GM21786 (cell line): ENCODE data around the gene ERFL.
A peak's percentile ranks its signal among the peaks of the same experiment; 100 is the strongest.

Experiments used
- ATAC-seq: cut with Tn5 transposase; IDR thresholded peaks from one replicate; pipeline ENCODE4 v1.9.1; 2021; ENCODE audit not compliant: unreplicated experiment

ERFL gene

DNA sequence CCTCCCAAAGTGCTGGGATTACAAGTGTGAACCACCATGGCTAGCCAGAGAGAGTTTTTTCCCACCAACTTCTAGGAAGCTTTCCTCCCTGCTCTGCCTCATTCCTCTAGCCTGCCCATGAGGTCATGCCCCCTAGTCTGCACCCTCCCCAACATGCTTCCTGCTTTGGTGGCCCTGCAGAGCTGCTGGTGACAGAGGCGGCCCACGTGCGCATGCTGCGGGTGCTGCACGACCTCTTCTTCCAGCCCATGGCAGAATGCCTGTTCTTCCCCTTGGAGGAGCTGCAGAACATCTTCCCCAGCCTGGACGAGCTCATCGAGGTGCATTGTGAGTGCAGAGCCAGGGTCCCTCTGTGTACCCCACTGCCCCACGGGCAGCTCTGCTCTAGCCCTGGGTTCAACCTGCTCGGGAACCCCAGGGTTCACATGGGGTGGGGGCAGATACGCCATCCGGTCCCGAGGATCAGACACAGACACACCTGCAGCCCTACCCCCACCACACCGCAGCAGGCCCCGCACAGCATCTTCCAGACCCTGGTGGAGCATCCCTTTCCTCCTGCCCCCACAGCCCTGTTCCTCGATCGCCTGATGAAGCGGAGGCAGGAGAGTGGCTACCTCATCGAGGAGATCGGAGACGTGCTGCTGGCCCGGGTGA, 26.4 kb downstream of the ERFL start:
- ATAC-seq: no peak

DNA sequence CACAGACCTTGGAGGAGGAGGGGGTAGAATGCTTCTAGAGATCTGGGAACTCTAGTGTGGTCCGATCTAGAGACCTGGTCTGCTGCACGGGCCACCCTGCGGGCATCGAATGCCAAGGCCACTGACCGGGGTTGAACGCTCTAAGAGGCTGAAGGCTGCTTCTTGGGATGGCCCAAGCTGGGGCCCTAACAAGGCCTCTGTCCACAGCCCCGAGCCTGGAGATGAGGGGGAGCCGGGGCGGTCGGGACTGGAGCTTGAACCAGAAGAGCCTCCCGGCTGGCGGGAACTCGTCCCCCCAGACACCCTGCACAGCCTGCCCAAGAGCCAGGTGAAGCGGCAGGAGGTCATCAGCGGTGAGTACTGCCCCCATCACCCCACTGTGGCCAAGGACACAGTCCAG, 30.0 kb downstream of the ERFL start:
- no peak for ATAC-seq

DNA sequence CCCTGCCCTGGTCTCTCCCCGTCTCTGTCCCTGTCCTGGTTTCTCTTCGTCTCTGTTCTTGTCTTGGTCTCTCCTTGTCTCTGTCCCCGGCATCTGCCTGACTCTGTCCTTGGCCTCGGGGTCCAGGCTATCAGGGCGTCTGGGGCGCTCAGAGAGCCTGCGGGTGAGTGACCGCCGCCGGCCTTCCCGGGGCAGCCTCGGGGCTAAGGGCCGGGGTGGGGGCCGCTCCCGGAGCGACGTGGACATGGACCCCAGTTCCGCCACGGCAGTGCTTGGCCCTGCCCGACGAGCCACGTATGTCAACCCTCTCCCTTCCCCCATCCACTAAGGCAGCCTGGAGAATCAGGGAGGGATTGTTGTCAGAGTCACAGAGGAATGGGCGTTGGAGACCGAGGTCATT, 30.4 kb downstream of the ERFL start:
- ATAC-seq: no peak

DNA sequence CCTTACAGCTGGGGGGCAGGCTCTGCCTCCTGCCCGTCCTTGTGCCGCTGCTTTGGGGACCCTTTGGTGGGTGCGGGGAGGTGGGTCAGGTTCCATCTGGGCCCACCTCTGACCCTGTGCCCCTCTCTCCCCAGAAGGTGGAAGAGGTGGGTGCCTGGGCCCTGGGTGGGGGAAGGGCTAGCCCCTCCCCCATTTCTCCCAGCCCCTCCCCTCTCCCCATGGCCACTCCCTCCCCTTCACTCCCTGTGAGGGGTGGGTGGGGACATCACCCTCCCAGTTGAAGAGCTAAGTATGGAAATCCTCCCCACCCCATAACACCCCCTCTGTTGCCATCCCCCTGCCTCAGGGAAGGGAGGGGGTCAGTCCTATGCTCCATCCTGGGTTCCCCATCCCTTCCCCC, 31.1 kb downstream of the ERFL start:
- no peak for ATAC-seq

DNA sequence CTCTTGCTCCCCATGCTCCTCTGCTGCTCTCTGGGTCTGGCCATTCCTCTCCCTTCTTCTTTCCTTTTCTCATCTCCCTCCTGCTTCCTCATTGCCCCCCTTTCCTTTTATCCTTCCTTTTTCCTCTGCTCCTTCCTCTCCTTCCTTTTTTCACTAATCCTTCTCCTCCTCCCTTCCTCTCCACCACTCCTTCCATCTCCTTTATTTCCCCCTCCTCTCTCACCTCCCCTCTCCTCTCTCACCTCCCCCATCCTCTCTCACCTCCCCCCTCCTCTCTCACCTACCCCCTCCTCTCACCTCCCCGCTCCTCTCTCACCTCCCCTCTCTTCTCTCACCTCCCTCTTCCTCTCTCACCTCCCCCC, 31.7 kb downstream of the ERFL start:
- ATAC-seq: no peak

DNA sequence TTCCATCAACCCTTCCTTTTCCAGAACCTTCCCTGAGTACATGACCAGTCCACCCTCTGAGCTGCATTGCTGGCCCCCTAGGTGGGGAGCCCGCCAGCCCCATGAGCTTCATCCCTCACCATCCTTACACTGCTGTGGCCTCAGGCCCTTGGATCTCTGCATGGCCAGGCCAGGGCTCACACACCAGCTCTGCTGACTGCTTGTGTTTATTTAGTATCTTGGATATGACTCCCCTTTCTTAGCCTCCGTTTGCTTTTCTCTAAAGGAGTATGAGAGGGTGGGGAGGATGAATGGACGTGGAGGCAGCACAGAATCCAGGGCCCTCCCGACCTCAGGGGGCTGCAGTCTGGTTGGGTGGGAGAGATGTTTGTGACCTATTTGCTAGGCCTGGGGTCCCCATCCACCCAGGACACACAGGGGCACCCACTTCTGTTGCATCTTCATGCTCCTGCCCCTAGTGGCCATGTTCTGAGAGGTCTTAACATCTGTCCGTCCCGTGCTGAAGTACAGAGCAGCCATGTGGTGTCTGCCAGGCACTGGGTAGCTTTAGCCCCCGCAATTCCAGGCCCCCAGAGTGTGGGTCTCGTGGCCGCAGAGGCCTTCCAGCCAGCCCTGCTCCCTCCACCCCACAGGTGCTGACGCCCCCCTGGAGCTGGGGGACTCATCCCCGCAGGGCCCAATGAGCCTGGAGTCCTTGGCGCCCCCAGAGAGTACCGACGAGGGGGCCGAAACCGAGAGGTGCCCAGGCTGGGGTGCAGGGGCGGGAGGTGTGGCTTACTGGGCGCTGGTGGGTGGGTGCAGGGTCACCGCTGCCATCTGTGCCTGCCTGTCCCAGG, 32.3 kb downstream of the ERFL start:
- ATAC-seq: no peak

DNA sequence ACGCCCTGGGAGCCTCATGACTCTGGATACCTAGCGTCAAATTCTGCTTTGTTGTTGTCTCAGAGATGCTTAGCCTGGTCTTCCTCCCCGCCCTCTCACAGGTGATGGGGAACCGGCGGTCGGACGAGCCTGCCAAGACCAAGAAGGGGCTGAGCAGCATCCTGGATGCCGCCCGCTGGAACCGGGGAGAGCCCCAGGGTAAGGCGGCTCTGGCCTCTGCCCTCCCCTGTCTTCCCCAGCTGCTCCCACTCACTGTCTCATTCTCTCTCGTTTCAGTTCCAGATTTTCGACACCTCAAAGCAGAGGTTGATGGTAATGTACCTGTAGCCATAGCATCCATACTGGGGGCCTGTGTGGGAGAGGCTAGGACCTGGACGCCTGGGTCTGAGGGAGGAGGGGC, 33.9 kb downstream of the ERFL start:
- no peak for ATAC-seq

DNA sequence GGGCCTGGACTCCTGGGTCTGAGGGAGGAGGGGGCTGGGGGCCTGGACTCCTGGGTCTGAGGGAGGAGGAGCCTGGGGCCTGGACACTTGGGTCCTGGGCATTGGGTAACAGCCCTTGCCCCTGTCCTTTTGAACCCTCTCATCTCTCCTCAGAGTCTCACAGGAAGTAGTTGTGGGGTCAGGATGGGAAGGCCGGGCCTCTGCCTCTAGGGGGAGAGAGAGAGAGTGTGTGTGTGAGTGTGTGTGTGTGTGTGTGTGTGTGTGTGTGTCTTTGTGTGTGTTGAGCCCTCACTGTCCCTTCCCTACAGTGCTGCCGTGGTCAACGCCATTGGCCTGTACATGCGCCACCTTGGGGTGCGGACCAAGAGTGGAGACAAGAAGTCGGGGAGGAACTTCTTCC, 34.4 kb downstream of the ERFL start:
- ATAC-seq: no peak

DNA sequence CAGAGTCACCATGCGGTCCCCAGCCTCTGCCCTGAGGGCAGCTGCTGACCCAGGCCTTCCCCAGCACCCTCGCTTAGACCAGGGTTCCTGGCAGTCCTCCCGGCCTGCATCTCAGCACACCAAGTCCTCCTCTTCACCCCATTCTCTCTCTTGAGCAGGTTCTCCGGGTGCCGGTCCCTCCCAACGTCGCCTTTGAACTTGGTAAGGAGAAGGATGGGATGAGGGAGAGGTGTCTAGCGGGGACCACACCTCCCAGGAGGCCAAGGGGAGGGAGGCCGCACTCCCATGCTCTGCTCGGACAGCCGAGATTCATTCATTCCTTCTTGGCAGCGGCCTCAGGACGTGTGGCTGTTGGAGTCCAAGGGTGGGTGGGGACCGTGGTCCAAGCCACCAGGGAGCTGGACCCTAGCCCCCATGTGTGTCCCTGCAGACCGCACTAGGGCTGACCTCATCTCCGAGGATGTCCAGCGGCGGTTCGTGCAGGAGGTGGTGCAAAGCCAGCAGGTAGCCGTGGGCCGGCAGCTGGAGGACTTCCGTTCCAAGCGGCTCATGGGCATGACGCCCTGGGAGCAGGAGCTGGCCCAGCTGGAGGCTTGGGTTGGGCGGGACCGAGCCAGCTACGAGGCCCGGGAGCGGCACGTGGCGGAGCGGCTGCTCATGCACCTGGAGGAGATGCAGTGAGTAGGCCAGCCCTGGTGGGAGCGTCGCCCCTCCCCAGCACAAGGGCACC, 35.9 kb downstream of the ERFL start:
- ATAC-seq: no peak

DNA sequence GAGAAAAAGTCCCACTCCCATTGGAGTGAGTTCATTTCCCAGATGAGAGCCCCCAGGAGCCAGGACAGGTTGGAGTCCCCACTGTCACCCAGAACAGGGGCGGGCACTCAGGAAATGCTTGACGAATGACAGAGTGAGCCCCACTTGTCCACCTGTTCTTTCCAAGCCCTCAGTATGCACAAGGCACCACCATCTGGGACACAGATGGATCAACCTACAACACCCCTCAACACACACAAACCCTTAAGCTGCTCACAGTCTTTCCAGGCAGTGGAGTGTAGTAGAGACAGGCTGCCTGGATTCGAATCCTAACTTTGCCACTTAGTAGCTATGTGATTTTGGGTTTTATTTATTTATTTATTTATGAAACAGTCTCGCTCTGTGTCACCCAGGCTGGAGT, 37.3 kb downstream of the ERFL start:
- ATAC-seq: no peak

DNA sequence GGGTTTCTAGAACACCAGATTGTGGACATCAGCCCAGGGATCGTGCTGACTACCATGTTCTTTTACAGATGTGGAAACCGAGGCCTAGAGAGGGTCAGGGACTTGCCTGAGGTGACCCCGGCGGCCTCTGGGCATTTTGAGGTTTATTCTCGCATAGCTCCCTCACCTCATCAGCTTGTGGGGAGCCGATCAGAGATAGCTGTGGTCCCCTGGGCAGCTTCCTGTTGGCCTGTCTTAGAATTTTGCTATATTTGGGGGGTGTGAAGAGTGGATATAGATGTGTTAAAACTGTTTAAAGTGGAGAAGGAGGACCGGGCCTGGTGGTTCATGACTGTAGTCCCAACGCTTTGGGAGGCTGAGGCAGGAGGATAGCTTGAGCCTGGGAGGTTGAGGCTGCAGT, 38.4 kb downstream of the ERFL start:
- no peak for ATAC-seq

DNA sequence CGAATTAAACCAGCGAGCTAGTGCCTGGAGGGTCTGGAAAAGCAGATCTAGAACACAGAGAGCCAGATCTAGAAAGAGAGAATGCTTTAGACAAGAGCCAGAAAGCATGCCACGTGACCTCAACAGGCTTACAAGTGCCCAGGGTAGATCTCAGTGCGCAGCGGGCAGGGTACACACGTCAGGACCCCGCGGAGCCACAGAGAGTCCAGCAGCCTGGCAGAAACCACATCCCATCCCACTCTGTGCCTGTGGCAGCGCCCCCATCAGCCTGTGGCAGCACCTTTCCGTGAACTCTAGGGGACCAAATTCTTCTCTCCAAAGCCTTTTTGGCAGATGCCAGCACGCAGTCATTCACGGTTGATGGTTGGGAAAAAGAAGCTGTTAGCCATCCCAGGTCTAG, 39.3 kb downstream of the ERFL start:
- no peak for ATAC-seq

DNA sequence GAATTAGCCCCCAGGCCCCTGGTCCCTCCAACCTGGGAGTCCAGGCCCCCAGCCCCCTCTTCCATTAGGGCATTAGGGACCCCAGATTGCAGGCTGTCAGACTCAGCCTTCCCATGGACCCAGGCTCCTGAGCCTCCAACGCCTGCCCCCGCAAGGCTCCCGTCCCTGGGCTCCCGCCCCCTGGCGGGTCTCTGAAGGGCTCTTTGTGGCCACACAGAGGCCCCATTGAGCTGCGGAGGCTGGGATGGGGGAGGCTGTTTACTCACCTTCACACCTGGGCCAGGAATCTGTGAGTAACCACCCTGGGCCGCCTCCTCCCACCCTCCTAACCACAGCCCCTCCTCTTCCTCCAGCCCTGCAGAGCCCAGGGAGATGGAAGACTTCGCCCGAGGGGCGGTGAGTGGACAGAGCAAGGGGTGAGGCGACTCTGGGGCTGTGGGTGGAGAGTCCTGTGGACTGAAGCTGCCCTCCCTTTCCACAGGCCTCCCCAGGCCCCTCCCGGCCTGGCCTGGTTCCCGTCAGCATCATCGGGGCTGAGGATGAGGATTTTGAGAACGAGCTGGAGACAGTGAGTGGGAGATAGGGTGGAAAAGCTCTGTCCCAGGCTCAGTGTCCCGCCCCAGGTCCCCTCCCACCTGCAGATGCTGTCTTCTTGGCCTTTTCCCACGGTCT, 40.4 kb downstream of the ERFL start:
- ATAC-seq: no peak

DNA sequence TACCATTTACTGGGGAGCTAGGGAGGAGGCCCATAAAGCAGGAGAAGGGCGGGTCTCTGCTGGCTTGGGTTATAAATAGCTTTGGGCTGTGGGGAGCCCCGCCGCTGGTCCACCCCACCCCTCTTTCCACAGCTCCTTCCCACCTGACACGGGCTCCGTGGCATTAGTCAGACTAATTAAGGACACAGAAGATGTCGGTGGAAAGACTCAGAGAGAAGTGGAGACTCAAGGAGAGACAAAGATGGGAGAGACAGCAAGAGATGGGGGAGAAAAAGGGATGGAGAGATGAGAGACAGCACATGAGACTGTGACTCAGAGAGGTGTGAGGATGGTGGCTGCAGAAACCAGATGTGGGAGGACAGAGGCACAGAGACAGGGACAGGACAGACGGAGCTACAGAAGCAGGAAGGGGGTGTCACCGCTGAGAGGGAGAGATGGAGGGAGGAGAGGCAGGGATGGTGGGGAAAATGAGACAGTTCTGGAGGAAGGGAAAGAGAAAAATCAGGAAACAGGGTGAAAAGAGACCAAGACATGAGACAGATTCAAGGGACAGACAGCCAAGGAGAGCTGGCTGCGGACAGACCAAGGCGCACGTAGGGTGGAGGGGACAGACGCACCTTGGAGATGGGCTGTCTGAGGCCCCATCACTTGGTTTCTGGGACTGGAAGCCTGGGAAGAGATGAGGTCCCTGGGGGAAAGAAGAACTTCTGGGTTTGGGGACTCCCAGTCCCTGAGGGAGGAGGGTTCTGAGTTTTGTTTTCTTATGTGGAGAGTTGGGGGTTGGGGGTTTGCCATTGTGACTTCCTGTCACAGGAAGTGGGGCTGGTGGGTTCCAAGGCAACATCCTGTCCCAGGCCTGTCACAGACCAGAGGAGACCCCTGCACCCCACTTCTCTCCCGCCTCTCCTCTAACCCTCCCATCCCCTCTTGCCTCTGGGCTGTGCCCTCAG, 41.2 kb downstream of the ERFL start:
- no peak for ATAC-seq

DNA sequence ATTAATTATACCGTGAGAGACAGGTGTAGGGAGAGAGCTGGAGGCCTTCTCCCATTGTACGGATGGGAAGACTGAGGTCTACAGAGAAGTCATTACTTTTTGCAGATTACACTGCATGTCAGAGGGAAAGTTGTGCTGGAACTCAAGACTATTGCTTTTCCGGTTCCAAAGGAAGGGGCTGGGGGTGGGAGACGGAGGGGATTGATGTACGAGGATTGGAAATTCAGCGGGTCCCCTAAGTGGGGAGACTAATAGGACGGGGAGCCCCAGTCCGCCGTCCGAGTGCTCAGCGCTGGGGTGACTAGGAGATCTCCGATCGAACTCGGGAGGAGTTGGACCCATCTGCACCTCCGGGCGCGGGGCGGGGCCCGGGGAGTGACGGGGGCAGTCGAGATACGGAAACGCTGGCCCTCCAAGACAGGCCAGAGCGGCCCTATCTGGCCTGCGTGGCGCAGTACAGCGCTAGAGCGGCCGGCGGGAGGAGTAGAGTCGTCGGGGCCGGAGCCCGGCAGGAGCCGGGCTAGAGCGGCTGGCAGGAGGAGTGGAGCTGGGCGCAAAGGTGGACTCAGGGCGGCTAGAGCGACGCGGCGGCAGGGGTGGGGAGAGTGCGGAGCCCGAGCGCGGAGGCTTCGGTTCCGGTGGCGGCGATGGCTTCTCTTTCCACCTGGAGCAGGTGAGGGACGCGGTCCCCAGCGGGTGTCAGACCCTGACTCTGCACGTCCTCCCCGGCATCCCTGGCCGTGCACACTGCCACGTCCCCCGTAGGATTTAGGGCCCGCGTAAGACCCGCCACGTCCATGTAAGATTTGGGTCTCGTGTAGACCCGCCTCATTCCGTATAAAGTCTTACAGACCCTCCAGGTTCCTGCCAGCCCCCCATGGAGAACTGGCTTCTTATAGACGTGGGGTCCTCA, 44.2 kb downstream of the ERFL start:
- peak; percentile 76 for ATAC-seq

DNA sequence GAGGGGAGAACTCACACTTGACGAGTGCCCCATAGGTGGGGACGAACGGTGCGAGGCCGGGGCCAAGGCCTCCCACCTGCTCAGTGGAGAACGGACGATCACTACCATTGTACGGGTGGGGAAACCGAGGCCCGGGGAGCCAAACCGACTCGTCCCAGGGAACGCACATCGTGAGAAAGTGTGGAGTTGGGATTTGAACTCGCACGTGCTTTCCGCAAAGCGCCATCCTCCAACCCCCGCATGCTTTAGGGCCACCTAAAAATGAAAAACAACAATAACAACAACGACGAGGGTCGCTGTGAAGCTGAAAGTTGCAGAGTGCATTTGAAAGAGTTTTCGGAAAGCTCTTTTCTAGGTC, 44.8 kb downstream of the ERFL start:
- ATAC-seq: no peak

DNA sequence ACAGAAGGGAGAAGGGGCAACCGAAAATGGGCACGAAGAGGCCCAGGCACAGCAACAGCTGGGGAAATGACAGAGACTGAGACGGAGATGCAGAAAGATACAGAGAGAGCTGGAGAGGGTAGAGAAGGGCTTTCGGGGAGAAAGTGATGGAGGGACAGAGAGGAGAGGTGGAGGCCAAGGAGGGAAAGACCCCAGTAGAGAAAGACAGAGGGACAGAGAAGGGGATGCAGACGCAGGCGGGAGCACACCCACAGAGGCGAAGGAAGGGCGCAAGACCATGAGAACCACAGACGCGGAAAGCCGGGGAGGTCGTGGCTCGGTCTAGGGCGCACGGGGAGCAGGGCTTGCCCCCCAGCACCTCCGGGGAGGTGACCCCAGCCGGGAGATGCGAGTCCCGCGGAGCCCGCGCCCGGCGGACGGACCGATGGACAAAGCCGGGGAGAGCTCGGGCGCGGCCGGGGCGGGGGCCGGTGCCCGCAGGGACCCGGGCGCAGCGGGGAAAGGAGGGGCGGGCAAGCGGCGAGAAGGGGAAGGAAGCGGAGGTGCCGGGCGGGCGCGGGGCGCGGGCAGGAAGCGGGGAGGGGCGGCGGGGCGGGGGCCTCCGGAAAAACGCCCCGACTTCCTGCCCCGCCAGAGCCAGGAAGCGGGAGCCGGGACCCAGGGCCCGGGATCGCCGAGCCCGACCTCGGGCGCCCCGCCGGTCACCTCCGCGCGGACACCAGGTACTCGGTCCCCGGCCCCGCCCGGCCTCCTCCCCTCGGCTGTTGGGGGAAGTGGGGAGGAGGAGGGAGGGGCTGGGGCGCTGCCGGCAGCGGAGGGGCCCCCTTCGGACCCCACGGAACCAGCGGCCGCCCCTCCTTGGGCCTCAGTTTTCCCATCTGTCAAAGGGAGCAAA, 45.4 kb downstream of the ERFL start, which contains the start of gene ARHGEF1:
ARHGEF1 (plus strand) TSS at position 617 of the 895 bp plus-strand sequence. CDS start 4,899 bp downstream, outside the sequence.
- ATAC-seq: no peak

DNA sequence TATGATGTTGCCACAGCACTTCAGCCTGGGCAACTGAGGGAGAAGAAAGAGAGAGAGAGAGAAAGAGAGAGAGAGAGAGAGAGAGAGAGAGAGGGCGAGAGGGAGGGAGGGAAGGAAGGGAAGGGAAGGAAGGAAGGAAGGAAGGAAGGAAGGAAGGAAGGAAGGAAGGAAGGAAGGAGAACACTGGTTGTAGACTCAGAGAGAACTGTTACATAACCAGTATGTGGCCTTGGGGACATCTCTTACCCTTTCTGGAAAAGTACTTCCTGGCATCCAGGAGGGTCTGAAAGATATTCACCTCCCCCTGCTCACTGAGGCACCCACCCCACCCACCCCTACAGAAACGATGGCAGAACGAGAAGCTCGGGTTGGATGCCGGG, 47.9 kb downstream of the ERFL start:
- ATAC-seq: no peak
